AG09319 (cell line): ENCODE data around the gene NTSR2.

Source experiments
- DNase-seq: peaks from one replicate; pipeline ENCODE4 v3.0.0-alpha.2; 2010; ENCODE audit warnings: low read depth; ENCODE audit errors: extremely low read depth
- TF ChIP-seq, protein P1 (sequence below): IDR thresholded peaks from 2 replicates; pipeline ENCODE4 v1.5.1; 2011; ENCODE audit warnings: low read depth, mild to moderate bottlenecking, inconsistent platforms, low read length, moderate library complexity

NTSR2 gene

GRCh38 chr2:11699686-11700670 lies 30.0 kb upstream of the NTSR2 start:
- TF ChIP-seq, protein P1, sequence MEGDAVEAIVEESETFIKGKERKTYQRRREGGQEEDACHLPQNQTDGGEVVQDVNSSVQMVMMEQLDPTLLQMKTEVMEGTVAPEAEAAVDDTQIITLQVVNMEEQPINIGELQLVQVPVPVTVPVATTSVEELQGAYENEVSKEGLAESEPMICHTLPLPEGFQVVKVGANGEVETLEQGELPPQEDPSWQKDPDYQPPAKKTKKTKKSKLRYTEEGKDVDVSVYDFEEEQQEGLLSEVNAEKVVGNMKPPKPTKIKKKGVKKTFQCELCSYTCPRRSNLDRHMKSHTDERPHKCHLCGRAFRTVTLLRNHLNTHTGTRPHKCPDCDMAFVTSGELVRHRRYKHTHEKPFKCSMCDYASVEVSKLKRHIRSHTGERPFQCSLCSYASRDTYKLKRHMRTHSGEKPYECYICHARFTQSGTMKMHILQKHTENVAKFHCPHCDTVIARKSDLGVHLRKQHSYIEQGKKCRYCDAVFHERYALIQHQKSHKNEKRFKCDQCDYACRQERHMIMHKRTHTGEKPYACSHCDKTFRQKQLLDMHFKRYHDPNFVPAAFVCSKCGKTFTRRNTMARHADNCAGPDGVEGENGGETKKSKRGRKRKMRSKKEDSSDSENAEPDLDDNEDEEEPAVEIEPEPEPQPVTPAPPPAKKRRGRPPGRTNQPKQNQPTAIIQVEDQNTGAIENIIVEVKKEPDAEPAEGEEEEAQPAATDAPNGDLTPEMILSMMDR = no peak
- DNase-seq = no peak

DNA sequence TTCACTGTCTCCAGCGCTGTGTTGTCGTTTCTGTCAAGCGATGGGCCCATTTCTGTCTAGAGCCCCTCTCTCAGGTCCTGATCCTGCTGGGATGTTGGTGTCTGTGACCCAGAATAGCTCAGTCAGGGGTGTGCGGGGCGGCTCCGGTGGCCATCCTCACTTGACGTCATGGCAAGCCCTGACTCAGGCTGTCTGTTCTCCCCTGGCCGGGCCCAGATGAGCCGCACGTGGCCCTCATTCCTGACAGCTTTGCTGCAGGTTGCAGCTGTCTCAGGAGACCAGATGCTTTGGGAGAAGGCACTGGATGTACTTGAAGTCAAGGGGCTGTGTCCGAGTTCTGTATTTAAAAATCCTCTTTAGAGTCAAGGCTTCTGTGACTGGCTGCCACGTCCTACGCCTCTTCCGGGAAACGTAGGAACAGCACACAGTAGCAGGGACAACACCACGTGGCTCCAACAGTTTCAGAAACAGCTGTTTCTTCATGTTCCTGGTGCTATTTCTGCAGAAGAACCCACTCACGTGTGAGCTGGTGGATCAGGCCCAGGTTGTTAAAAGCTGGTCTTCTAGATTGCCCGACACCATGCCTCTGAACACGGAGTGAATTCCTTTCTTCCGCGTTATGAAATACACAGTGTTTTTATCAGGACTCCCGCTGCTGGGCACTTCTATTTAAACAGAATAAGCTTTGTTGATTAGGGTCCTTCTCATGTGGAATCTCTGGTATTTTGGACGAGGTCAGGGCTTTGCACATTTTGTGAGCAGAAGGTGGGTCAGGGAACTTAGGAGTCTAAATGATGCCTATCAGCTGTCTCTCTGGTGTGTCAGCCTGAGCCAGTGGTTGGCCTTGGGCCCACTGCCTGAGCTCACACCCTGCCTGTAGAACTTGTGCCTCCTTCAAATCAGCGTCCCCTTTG lies 28.3 kb upstream of the NTSR2 start:
- no peak for DNase-seq
- TF ChIP-seq, protein P1 = no peak

DNA sequence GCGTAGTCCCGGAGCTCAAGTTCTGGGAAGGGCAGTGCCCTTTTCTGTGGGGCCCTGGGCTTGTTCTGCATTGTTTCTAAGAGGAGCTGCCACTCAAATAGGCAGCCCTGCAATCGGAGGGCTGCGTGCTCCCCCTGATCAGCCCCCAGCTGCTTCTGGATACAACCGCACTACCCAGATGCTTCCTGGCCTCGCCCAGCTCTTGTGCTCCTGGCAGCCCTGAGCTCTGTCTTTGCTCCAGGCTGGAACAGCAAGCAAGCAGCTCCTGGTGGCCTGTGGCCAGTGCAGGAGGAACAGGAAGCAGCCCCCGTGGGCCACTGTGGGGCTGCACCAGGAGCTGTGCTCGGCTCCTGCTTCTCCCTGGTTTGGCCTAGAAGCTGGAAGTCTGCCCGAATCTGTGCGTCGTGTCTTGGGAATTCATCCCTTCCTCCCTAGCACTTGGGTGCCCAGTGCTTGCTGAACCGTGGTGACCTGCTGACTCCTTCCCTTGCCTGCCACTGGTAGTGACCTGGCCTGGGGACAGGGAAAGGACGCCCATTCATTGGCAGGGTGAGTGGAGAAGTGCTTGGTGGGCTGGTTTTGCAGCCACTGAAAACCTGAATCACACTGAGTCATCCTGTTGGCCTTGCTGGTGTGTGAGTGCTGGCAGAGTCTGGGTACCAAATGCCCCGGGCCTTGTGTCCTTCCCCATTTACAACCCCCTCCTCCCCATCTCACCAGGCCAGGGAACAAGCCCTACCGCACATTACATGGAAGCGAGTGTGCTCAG lies 27.3 kb upstream of the NTSR2 start:
- TF ChIP-seq, protein P1 = no peak
- DNase-seq = peak; percentile 24

DNA sequence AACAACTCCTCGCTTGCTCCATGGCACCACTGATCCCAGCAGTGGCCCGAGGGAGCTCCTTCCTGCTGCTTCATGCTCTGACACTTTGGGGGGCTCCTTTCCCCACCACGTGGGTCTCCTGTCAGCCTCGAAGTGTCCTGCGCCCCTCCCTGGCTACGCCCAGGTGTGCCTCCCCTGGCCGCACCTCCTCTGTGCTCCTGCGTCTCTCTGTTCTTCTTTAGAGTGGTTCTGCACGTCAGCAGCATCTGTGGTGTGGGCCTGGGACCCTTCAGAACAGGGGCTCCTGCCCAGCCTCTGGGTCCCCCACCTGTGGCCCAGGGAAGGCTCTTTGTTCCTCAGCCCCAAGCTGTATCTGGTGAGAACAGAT lies 26.7 kb upstream of the NTSR2 start:
- TF ChIP-seq, protein P1 = no peak

GRCh38 chr2:11695576-11695975 lies 25.6 kb upstream of the NTSR2 start:
- TF ChIP-seq, protein P1 = no peak
- no peak for DNase-seq

More for the DNA sequence above, 26.7 kb upstream of the NTSR2 start:
- no peak for DNase-seq

DNA sequence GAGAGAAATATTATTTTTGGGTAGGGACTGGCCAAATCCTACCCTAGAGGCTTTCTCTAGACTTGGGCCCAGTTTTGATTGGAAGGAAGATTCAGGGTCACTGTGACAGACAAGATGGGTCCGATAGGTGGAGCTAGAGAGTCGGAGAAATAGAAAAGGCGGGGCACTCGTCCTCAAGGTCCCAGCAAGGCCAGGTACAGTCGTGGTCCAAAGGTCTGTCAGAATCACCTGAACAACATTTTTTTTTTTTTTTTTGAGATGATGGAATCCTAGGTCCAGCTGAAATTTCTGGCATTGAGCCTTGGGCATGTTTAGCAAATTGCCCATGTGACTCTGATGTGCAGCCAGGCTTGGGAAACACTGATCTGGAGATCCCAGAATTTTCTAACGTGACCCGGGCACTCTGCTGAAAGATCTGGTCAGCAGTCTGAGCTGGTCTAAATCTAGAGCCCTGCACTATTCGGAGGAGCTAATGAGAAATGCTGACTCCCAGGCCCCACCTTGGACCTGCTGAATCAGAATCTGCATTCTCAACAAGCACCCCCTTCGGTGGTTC lies 23.0 kb upstream of the NTSR2 start:
- TF ChIP-seq, protein P1 = peak; percentile 89
- no peak for DNase-seq
